ENCODE data around the gene CHAF1B.

Gene CHAF1B

DNA sequence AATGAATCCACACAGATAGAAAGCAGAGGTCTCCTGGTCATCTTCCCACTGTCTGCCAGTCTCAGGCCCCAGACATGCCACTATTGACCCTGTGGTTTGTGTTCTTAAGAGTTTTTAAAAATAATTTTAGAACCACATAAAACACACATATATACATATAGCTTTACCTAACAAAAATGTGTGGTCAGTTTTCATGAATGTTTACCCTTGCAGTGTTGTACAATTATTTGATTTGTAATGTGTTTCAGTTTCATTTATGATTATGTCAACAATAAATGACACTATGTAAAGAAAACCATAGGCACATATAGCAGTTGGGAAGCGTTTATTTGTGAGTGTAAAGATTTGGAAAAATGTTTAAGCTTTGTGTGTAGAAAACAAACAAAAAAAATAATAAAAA, 17.1 kb downstream of the CHAF1B start:
- Mint-ChIP-seq H3K4me1 (ENCODE audit: low read depth) (no peaks in the 10 kb centered on the region), H3K27me3 (ENCODE audit: low read depth) (no peaks in the 10 kb centered on the region), H3K4me3 (no peak overlapping the region), H3K36me3 (ENCODE audit: low read depth) (peaks cover 32% of the 10 kb centered on the region), H3K27ac (no peak overlapping the region), H3K9me3 (no peaks in the 10 kb centered on the region)

DNA sequence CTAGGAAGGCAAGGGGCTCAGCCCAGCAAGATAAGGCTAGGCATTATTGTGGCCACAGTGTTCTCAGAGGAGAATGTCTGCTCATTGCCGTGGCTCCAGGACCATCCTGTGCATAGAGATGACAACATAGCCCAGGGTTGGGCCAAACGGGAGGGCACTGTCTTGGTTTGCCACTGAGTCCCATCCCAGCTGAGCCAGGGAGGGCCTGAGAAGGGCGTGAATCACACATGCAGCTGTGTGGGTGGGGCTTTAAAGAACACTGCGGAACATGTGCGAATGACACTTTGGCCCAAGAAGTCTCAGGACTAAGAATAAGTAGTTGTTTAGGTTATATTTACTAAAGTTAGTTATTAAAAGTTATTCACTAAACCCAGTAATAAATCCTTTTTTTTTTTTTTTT, 18.5 kb downstream of the CHAF1B start:
- no peaks in the 10 kb centered on the region for H3K27me3 Mint-ChIP-seq (ENCODE audit: low read depth)
- H3K4me3 Mint-ChIP-seq: no peak overlapping the region
- no peaks in the 10 kb centered on the region for H3K4me1 Mint-ChIP-seq (ENCODE audit: low read depth)
- no peaks in the 10 kb centered on the region for H3K9me3 Mint-ChIP-seq
- H3K27ac Mint-ChIP-seq: no peak overlapping the region
- H3K36me3 Mint-ChIP-seq (ENCODE audit: low read depth): peaks cover 35% of the 10 kb centered on the region

DNA sequence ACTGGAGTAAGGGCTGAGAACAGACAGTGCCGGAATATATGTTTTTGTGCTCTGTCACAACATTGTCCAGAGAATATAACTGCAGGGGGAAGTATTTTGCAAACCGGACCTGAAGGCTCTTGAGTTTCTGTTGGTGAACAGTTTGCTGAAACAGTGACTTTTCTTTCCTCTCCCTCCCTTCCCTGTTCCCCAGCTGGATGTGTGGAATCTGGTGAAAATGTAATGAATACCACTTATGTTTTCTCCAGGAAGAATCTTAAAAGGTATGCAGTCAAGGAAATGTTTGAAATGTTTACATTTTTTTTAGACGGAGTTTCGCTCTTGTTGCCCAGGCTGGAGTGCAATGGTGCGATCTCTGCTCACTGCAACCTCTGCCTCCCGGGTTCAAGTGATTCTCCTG, 23.4 kb downstream of the CHAF1B start:
- Mint-ChIP-seq H3K4me1 (ENCODE audit: low read depth) (no peaks in the 10 kb centered on the region), H3K9me3 (no peaks in the 10 kb centered on the region), H3K4me3 (no peak overlapping the region), H3K36me3 (ENCODE audit: low read depth) (peaks cover 34% of the 10 kb centered on the region), H3K27me3 (ENCODE audit: low read depth) (no peaks in the 10 kb centered on the region), H3K27ac (no peak overlapping the region)

DNA sequence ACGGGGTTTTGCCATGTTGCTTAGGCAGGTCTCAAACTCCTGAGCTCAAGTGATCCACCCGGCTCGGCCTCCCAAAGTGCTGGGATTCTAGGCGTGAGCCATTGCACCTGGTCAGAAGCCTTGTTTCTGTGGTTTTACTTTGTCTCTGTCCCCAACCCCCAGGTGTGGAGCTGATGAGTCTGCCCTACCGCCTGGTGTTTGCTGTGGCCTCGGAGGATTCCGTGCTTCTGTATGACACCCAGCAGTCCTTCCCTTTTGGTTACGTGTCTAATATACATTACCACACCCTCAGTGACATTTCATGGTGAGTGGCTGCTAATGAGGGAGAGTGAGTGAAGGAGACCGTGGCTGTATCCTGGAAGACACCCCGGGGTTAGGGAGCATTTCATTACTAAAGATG, 26.1 kb downstream of the CHAF1B start:
- Mint-ChIP-seq H3K27ac (no peak overlapping the region), H3K27me3 (ENCODE audit: low read depth) (no peaks in the 10 kb centered on the region), H3K4me1 (ENCODE audit: low read depth) (no peaks in the 10 kb centered on the region), H3K4me3 (no peak overlapping the region), H3K36me3 (ENCODE audit: low read depth) (peaks cover 34% of the 10 kb centered on the region), H3K9me3 (no peaks in the 10 kb centered on the region)

DNA sequence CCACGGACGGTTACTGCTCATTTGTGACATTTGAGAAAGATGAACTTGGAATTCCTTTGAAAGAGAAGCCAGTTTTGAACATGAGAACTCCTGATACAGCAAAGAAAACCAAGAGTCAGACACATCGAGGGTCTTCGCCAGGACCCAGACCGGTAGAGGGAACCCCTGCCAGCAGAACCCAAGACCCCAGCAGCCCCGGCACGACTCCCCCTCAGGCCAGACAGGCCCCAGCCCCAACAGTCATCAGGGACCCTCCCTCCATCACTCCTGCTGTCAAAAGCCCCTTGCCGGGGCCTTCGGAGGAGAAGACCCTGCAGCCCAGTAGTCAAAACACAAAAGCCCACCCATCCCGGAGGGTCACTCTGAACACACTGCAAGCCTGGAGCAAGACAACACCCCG, 27.7 kb downstream of the CHAF1B start:
- H3K27me3 Mint-ChIP-seq (ENCODE audit: low read depth): no peaks in the 10 kb centered on the region
- no peaks in the 10 kb centered on the region for H3K4me1 Mint-ChIP-seq (ENCODE audit: low read depth)
- H3K4me3 Mint-ChIP-seq: no peak overlapping the region
- H3K36me3 Mint-ChIP-seq (ENCODE audit: low read depth): peaks cover 27% of the 10 kb centered on the region
- H3K9me3 Mint-ChIP-seq: no peaks in the 10 kb centered on the region
- no peak overlapping the region for H3K27ac Mint-ChIP-seq

DNA sequence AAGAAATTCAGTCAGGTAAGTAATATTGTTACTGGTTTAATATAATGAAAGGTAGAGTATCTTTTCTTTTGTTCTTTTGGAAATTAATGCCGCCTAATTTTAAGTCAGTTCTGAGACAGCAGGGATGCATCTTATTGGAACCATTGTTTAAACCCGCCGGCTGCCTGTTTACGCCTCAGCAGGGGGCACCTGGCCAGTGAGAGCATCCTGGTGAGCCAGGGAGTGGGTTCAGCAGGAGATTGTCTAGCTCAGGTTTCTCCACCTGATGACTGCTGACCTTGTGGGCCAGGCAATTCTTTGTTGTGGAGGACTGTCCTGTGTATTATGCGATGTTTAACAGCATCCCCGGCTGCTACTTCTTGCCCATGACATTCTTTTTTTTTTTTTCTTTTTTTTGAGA, 30.2 kb downstream of the CHAF1B start:
- H3K4me1 Mint-ChIP-seq (ENCODE audit: low read depth): no peaks in the 10 kb centered on the region
- H3K27me3 Mint-ChIP-seq (ENCODE audit: low read depth): no peaks in the 10 kb centered on the region
- H3K4me3 Mint-ChIP-seq: no peak overlapping the region
- peaks cover 24% of the 10 kb centered on the region for H3K36me3 Mint-ChIP-seq (ENCODE audit: low read depth)
- no peak overlapping the region for H3K27ac Mint-ChIP-seq
- no peaks in the 10 kb centered on the region for H3K9me3 Mint-ChIP-seq

DNA sequence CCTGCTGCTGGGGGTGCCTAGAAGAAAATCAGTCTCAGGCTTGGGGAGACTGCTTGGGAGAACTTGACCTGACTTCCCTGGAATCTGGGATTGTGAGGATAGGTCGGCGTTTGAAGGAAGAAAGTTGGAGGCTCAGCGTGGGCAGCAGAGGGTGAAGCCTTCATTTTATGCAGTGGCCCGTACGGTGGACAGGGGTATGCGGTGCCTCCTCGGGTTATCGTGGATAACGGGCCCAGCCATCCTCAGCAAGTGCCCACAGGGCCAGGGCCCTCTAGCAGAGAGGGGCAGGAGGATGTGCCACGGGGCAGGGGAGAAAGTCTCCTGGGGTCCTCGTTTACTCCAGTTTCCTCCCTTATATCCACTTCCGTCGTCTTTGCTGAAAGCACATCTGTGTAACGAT, 34.0 kb downstream of the CHAF1B start:
- no peak overlapping the region for H3K4me3 Mint-ChIP-seq
- no peaks in the 10 kb centered on the region for H3K9me3 Mint-ChIP-seq
- H3K4me1 Mint-ChIP-seq (ENCODE audit: low read depth): peaks cover 4% of the 10 kb centered on the region
- H3K36me3 Mint-ChIP-seq (ENCODE audit: low read depth): peaks cover 10% of the 10 kb centered on the region
- H3K27ac Mint-ChIP-seq: no peak overlapping the region
- no peaks in the 10 kb centered on the region for H3K27me3 Mint-ChIP-seq (ENCODE audit: low read depth)

DNA sequence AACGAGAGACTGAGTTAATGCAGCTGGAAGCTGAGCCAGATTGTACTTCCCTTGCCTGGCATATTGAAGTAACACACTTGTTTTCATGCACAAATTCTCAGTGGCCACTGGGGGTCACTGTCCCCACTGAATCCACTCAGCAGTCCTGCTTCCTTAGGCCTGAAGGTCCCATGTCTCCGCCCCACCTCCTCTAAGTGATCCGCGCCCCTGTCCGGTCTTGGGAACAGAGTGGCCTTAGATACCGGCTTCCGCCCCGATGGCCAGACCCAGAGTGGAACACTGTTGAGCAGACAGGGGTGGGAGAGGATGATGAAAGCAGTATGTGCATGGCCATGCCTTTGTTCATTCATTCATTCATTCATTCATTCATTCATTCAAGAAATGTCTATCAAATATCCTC, 34.8 kb downstream of the CHAF1B start:
- no peak overlapping the region for H3K4me3 Mint-ChIP-seq
- no peaks in the 10 kb centered on the region for H3K9me3 Mint-ChIP-seq
- H3K27ac Mint-ChIP-seq: no peak overlapping the region
- H3K36me3 Mint-ChIP-seq (ENCODE audit: low read depth): peaks cover 10% of the 10 kb centered on the region
- peaks cover 4% of the 10 kb centered on the region for H3K4me1 Mint-ChIP-seq (ENCODE audit: low read depth)
- H3K27me3 Mint-ChIP-seq (ENCODE audit: low read depth): no peaks in the 10 kb centered on the region

DNA sequence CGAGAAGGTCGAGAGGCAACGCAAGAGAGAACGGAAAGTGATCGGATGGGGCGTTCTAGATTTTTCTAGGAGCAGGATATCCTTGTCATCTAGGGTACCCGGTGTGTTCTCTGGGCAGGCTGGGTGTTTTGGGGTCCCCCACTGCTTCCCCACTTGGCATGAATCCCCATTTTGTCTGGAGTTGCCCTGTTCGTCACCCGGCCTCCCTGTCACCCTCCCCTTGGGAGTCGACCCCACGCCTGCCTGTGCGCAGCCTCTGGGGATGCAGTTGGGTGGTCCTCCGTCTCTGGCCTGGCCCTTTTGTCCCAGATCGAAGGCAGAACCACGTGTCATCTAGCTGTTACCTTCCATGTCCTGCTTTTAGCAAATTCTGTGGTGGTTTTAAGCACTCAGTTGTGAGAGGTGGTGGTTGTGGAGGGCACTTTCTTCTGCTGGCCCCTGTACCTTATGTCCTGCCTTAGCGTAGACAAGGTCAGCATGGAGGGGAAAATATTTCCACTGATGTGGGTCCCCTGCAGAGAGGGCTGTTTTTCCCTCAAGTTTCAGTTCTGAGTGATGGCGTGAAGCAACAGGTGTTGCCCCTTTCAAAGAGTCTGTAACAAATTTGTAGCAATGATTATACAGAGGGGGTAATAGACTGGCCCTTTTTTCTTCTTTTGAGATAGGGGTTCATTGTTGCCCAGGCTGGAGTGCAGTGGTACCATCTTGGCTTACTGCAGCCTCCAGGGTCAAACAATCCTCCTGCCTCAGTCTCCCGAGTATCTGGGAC, 35.6 kb downstream of the CHAF1B start:
- Mint-ChIP-seq H3K36me3 (ENCODE audit: low read depth) (peaks cover 10% of the 10 kb centered on the region), H3K4me1 (ENCODE audit: low read depth) (peaks cover 4% of the 10 kb centered on the region), H3K27ac (no peak overlapping the region), H3K4me3 (no peak overlapping the region), H3K9me3 (no peaks in the 10 kb centered on the region), H3K27me3 (ENCODE audit: low read depth) (no peaks in the 10 kb centered on the region)

DNA sequence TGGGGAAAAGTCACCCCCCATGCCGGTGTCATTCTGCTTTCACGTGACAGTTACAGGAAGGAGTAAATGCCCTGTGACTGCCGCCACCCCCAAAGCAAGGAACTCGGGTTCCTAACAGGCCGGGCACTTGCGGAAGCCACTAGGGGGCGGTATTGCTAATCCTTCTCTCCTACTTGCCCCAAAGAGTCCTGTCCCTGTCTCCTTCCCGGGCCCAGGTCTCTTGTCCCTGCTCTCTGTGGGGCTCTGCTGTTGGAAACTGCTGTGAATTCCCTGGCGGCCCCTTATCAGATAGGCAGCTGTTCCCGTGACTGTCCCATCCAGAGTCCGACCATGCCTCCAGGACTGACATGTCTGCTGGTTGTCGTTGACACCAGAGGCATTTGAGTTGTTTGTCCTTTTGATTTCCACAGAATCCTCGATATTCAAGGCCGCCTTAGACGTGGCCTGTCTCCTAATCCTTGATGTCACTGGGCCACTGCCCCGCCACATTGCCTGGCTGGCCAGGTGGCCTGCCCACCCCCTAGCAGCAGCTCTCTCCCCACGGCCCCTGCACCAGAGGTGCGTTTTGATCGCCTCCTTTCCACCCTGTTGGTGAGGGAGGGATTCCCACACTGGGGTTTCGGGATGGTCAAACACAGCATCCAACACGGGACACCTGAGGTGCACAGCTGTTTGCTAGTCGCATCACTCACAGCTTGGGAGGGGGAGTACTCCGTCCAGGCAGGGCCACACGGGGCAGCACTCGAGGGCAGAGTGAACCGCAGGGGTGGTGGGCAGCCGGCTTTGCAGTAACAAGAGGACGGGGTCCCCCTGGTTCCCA, 37.3 kb downstream of the CHAF1B start:
- Mint-ChIP-seq H3K27ac (no peak overlapping the region), H3K4me3 (no peak overlapping the region), H3K4me1 (ENCODE audit: low read depth) (peaks cover 4% of the 10 kb centered on the region), H3K36me3 (ENCODE audit: low read depth) (peaks cover 8% of the 10 kb centered on the region), H3K9me3 (no peaks in the 10 kb centered on the region), H3K27me3 (ENCODE audit: low read depth) (no peaks in the 10 kb centered on the region)

DNA sequence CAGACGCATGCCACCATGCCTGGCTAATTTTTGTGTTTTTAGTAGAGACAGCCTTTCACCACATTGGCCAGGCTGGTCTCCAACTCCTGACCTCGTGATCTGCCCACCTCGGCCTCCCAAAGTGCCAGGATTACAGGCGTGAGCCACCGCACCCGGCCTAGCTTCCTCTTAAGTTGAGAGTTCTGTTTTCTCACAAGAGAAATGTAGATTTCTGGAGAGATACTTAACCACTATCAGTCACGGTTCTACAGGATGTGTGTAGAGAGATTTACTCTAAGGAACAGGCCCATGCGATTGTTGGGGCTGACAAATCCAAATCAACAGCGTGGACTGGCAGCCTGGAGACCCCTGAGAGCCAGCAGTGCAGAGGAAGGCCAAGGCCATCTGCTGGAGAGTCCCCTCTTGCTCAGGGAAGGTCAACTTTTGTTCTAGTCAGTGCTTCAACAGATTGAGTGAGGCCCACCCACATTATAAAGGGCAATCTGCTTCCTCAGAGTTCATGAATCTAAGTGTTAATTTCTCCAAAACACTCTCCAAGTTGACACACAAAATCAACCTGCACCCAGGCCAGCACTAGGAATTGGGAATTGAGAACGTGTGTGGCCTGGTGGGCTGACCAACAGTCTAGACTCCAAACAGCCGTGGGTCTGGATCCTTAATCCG, 38.7 kb downstream of the CHAF1B start:
- Mint-ChIP-seq H3K27ac (no peak overlapping the region), H3K9me3 (no peaks in the 10 kb centered on the region), H3K4me3 (no peak overlapping the region), H3K36me3 (ENCODE audit: low read depth) (peaks cover 5% of the 10 kb centered on the region), H3K27me3 (ENCODE audit: low read depth) (no peaks in the 10 kb centered on the region), H3K4me1 (ENCODE audit: low read depth) (peaks cover 7% of the 10 kb centered on the region)

DNA sequence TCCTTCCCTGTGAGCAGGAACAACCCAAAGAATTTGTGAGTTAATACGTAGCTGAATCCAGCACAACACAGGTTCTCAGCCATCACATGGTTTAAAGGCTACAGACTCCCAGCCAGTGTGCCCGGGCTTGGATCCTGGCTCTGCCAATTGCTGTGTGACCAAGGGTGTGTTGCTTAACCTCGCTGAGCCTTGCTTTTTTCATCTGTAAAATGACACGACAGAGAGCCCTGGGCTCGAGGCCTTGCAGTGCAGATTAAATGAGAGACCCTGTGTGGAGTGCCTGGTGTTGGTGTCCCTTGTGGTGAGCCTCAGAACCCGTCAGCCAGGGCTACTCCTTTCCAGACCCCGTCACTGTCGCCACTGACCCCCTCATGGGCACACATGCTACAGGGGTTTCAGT, 39.4 kb downstream of the CHAF1B start:
- peaks cover 1% of the 10 kb centered on the region for H3K36me3 Mint-ChIP-seq (ENCODE audit: low read depth)
- H3K4me1 Mint-ChIP-seq (ENCODE audit: low read depth): peaks cover 10% of the 10 kb centered on the region
- no peak overlapping the region for H3K27ac Mint-ChIP-seq
- H3K4me3 Mint-ChIP-seq: no peak overlapping the region
- H3K9me3 Mint-ChIP-seq: no peaks in the 10 kb centered on the region
- H3K27me3 Mint-ChIP-seq (ENCODE audit: low read depth): no peaks in the 10 kb centered on the region

DNA sequence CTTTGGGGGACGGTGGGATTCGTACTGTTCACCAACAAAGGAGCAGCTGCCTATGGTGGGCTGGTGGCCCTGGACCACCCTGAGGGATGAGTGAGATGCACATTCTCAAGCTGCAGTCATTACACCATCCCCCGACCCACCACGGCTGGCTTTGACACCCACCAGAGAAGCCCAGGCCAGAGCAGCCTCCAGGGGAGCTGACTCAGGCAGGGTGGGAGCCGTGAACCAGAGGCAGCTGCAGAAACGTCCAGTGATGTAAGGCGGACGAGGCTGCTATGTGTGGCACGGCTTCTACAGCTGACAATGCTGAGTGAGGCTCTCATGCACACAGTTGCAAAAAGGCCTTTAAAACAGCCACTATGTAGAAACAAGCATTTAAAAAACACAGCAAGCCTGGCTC, 40.1 kb downstream of the CHAF1B start:
- Mint-ChIP-seq H3K27ac (no peak overlapping the region), H3K36me3 (ENCODE audit: low read depth) (peaks cover 1% of the 10 kb centered on the region), H3K4me1 (ENCODE audit: low read depth) (peaks cover 16% of the 10 kb centered on the region), H3K4me3 (no peak overlapping the region), H3K27me3 (ENCODE audit: low read depth) (peaks cover 2% of the 10 kb centered on the region), H3K9me3 (no peaks in the 10 kb centered on the region)

DNA sequence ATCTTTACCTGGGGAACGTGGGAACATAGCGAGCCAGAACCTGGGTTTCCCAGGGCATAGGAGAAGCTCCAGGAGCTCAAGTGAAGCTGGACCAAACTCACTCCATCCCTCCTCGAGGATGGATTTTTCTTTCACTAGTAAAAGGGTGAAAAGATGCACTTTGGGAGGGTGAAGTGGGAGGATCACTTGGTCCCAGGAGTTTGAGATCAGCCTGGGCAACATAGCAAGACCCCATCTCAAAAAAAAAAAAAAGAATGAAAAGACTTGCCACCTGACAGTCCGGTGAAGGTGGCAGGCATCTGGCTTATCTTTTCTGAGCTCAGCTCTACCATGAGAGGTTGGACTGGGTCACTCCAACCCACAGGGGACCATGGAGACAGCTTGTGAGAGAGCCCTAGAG, 42.3 kb downstream of the CHAF1B start:
- H3K4me1 Mint-ChIP-seq (ENCODE audit: low read depth): peaks cover 21% of the 10 kb centered on the region
- H3K4me3 Mint-ChIP-seq: no peak overlapping the region
- H3K27me3 Mint-ChIP-seq (ENCODE audit: low read depth): peaks cover 12% of the 10 kb centered on the region
- no peak overlapping the region for H3K27ac Mint-ChIP-seq
- H3K36me3 Mint-ChIP-seq (ENCODE audit: low read depth): peaks cover 1% of the 10 kb centered on the region
- no peaks in the 10 kb centered on the region for H3K9me3 Mint-ChIP-seq

Measured in T-helper 1 cell treated with Interleukin-12 subunit alpha and Interleukin-12 subunit beta and Interleukin-4 antibody, amounts not matched to agents 30 μg/mL and 1 μg/mL, for 36 hours (primary cell).